HG03108 (cell line): ENCODE results near the gene SDC3.
"Not testable (repeated sequence)": the region's sequence is repeated elsewhere in the genome, so short reads cannot be mapped to it uniquely, and the experiment has no call there.

Experiments
- ATAC-seq: cut with Tn5 transposase; IDR thresholded peaks from one replicate; pipeline ENCODE4 v1.9.1; 2021; ENCODE audit warnings: moderate library complexity; ENCODE audit not compliant: unreplicated experiment

SDC3 gene

GRCh38 chr1:30877205-30877912 is 31.2 kb downstream of the SDC3 start:
- no peak for ATAC-seq

GRCh38 chr1:30876451-30877204 is 31.9 kb downstream of the SDC3 start:
- no peak for ATAC-seq

GRCh38 chr1:30875916-30876315 is 32.6 kb downstream of the SDC3 start:
- no peak for ATAC-seq

GRCh38 chr1:30875197-30875596 is 33.4 kb downstream of the SDC3 start:
- ATAC-seq, result no peak

GRCh38 chr1:30874176-30874575 is 34.4 kb downstream of the SDC3 start:
- no peak for ATAC-seq

- no peak for ATAC-seq
These were observed 35.7 kb downstream of the SDC3 start for GRCh38 chr1:30872948-30873263.

GRCh38 chr1:30872033-30872947 is 36.3 kb downstream of the SDC3 start:
- ATAC-seq, result no peak

- no peak for ATAC-seq
These were observed 37.2 kb downstream of the SDC3 start for GRCh38 chr1:30871276-30871871.

GRCh38 chr1:30870656-30871055 is 37.9 kb downstream of the SDC3 start:
- ATAC-seq, result no peak

GRCh38 chr1:30870035-30870434 is 38.5 kb downstream of the SDC3 start:
- no peak for ATAC-seq

GRCh38 chr1:30868833-30869435 is 39.6 kb downstream of the SDC3 start:
- no peak for ATAC-seq

- not testable (repeated sequence) for ATAC-seq
These were observed 40.5 kb downstream of the SDC3 start for GRCh38 chr1:30868057-30868456.

- ATAC-seq, result no peak
These were observed 41.0 kb downstream of the SDC3 start for GRCh38 chr1:30867537-30867936.

- no peak for ATAC-seq
These were observed 42.0 kb downstream of the SDC3 start for GRCh38 chr1:30866594-30866993.

GRCh38 chr1:30864681-30865080 is 43.9 kb downstream of the SDC3 start:
- ATAC-seq, result no peak

GRCh38 chr1:30863858-30864604 is 44.5 kb downstream of the SDC3 start:
- ATAC-seq, result no peak

- ATAC-seq, result no peak
These were observed 48.3 kb downstream of the SDC3 start for GRCh38 chr1:30860320-30860652.

GRCh38 chr1:30857964-30858363 is 50.6 kb downstream of the SDC3 start:
- no peak for ATAC-seq

- ATAC-seq, result no peak
These were observed 51.5 kb downstream of the SDC3 start for GRCh38 chr1:30857062-30857461.

- ATAC-seq, result no peak
These were observed 52.2 kb downstream of the SDC3 start for GRCh38 chr1:30856260-30856790.
